KOPT-K1 (cell line): Measurements from ENCODE around the gene CEBPE.

Experiments
- H3K27ac ChIP-seq: fragments of 200-600 bp; sonication (generic); 2 replicates; pipeline ENCODE4 v1.5.1; 2016; ENCODE audit warnings: antibody characterized with exemption, mild to moderate bottlenecking, low read depth, low read length; ENCODE audit not compliant: poor library complexity, severe bottlenecking
- H3K36me3 ChIP-seq: fragments of 200-600 bp; sonication (generic); 2 replicates; pipeline ENCODE4 v1.5.1; 2017; ENCODE audit warnings: antibody characterized with exemption, mild to moderate bottlenecking, low read length, moderate library complexity; ENCODE audit not compliant: insufficient read depth
- H3K9me3 ChIP-seq: fragments of 200-600 bp; sonication (generic); 2 replicates; pipeline ENCODE4 v1.5.1; 2017; ENCODE audit warnings: antibody characterized with exemption, low read length, mild to moderate bottlenecking; ENCODE audit not compliant: insufficient read depth, poor library complexity, severe bottlenecking

Gene CEBPE

DNA sequence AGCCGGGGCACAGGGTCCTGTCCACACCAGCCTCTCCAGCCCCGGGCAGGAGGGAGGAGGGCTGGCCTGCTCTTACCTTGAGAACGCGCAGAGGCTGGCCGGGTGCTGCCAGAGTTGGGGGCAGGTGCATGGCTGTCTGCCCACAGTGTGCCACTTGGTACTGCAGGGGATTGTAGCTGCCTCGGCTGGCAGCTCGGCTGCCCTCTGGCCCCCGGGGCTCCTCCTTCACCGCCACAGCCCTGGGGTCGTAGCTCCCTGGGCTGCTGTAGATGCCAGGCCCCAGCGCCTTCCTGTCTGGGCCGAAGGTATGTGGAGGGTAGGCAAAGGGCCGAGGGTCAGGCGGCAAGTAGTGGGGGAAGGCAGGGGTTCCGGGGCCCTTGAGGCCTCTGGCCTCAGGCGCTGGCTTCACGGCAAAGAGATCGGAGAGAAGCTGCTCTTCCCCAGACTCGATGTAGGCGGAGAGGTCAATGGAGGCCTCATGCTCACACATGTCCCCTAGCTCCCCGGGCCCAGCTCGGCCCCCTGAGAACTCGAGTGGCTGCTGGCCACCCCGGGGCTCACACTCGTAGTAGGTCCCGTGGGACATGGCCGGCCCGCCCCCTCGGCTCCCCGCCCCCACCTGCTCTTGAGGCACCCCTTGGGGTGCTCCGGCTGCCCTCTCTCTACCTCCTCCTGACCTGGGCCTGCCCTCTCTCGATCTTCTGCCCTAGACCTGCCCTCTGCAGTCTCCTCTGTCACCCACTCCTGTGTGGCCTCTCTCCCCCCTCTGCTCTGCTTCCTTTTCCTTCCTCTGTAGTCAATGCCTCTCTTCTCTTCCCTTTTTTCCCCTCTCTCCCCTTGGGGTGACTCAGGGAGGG, at the start of gene CEBPE:
Gene CEBPE, minus strand, starts transcription at position 750 of the 857 bp plus-strand sequence. Its CDS starts 164 bp downstream, at position 586.
- H3K9me3 ChIP-seq, result no peaks in the 10 kb centered on the region
- H3K27ac ChIP-seq, result peak within 1 kb of the TSS; percentile 78
- H3K36me3 ChIP-seq, result no peaks in the 10 kb centered on the region

DNA sequence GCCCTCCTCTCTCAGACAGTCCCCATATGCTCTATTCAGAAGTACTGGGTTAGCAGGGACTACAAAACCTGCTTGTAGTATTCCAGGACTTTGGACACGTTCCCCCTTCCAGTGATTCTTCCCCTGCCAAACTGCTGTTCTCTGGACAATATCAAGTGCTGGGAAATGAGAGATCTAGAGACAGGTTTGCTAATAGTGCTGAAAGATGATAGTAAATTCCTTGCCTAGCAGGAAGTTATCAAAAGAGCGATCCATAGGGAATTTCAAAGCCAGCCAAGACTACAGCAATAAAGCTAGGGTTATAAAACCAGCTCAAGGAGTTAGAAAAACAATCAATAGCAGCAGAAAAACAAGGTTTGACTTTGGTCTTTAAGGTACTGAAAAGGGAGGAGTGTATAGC, 49.2 kb upstream of the CEBPE start:
- no peaks in the 10 kb centered on the region for H3K9me3 ChIP-seq
- H3K27ac ChIP-seq, result no peak overlapping the region
- H3K36me3 ChIP-seq, result no peaks in the 10 kb centered on the region

DNA sequence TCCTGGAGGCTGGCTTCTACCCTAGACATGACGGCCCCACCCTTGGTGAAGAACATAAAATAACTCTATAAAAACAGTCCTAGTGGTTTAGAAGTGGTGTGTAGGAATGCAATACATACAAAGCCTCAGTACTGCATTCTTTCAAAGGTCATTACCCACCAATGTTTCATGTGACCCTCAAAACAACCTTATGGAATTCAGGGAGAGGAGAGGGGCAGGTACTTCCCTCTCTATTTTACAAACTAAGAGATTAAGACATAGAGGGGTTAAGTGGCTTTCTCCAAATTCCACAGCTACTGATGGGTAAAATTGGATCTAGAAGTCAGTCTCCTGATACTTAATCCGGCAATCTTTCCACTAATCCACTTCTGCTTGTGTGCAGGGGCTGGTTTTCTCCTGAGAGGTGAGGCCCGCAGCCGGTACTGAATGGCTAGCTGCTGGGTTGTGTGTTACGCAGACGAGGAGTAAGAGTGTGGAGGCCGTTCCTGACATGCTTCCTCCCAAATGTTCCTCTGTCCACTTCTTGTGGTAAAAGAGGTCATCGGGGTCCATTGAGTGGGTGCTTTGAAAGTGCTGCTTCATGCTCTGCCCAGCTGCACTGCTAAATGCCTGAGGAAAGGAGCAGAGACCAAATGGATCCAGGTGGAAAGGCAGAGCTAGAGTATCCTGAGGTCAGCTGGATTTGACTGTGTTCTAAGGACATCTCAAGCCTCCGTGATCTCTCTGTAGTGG, 48.2 kb upstream of the CEBPE start:
- Histone ChIP-seq H3K27ac (no peak overlapping the region), H3K36me3 (no peaks in the 10 kb centered on the region), H3K9me3 (no peaks in the 10 kb centered on the region)

DNA sequence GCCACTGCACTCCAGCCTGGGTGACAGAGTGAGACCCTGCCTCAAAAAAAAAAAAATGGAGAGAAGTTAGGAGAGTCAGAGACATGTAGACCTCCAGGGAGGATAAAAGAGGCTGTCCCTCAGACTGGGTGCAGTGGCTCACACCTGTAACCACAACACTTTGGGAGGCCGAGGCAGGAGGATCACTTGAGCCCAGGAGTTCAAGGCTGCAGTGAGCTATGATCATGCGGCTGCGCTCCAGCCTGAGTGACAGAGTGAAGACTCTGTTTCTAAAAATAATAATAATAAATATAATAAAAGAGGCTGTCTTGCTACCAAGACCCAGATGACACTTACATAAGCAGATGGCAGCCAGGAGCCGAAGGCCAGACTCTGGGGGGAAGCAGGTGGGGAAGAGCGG, 45.9 kb upstream of the CEBPE start:
- H3K9me3 ChIP-seq, result no peaks in the 10 kb centered on the region
- H3K36me3 ChIP-seq, result no peaks in the 10 kb centered on the region
- no peak overlapping the region for H3K27ac ChIP-seq

DNA sequence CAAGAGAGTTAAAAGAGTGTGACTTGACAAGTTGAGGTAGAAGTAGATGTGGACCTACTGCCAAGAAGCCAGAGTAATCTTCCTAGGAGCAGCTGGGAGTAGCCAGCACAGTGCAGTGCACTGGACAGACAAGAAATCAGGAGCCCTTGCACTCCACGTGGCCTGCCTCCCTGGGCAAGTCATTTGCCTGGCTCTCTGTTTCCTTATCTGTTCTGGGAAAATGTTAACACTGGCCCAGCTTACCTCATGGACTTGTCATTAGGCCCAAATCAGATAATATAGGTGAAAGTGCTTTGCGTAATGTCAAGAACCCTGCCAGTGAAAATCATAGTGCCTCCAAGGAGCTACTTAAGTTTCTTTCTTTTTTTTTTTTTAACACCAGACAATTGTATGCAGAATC, 45.2 kb upstream of the CEBPE start:
- H3K9me3 ChIP-seq, result no peaks in the 10 kb centered on the region
- H3K36me3 ChIP-seq, result no peaks in the 10 kb centered on the region
- no peak overlapping the region for H3K27ac ChIP-seq

DNA sequence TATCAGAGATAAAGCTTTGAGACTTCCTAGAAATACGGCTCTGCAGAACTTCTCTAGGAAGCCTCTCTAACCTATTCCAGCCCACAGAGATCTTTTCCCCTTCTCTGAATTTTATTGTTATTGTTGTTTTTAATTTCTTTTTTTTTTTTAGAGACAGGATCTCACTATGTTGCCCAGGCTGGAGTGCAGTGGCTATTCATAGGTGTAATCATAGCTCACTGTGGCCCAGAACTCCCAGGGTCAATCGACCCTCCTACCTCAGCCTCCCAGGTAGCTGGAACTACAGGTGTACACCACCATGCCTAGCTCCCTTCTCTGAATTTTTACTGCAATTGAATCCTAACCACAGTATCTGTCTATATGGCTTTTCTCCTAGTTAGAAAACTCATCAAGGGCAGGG, 44.8 kb upstream of the CEBPE start:
- no peaks in the 10 kb centered on the region for H3K9me3 ChIP-seq
- H3K36me3 ChIP-seq, result no peaks in the 10 kb centered on the region
- H3K27ac ChIP-seq, result no peak overlapping the region

DNA sequence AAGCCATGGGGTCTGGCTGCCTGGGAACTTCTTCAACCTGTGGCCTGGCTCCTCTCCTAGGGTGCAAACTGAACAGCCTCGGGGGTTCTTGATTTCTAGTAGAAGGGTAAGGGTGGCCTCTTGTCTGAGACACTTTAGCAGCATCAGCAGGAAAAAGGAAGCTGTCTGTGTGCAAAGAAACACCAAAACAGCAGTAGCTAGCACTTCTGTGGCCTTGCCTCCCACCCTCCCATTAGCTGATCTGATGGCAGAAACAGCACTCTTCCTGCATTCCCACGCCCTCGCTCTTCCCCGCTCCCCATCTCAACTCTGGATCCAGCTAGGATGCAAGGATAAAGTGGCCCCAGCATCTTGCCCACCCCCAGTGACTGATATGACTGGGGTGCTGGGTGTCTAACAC, 43.7 kb upstream of the CEBPE start:
- Histone ChIP-seq H3K9me3 (no peaks in the 10 kb centered on the region), H3K36me3 (no peaks in the 10 kb centered on the region), H3K27ac (no peak overlapping the region)

DNA sequence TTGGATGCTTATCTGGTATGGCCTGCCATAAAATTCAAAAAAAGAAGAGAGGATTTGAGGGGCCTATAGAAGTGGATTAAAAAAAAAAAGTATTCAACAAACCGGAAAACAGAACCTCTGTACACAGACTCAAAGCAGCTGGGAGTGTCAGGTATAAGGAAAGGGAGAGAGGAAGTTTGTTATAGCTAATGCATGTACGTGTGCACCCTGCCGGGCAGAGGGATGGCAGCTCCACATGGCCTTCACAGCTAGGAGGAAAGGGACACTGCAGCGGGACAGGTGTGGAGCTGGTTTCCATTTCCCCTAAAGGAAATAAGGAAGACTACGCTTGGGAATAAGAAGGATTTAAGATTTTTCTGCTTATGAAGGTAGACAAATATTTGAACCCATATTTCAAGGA, 43.0 kb upstream of the CEBPE start:
- Histone ChIP-seq H3K27ac (no peak overlapping the region), H3K36me3 (no peaks in the 10 kb centered on the region), H3K9me3 (no peaks in the 10 kb centered on the region)

DNA sequence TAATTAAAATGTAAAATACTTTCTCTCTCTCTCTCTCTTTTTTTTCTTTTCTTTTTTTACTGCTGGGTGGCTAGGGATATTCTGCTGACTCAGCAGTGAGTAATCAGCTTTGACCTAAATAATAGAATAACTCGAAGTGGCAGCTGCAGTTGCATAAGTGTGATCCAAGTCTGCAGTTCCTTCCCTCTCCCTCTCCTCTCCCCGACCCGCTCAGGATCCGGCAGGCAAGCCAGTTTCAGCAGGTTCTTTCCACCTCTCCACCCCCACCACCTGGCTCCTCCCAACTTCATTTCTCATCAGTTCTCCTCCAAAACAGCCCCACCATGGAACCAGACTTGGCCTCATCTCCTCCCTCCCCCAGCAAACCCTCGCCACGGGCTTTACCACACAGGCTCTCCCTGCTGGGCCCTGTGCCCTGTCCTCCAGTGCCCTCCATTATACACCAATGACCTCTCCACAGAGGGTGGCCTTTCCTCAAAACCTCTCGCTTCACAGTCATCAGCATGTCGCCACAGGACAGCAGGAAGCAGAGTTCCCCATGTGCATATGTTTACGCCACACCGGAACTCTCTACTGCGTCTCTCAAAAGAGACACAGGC, 42.0 kb upstream of the CEBPE start:
- H3K9me3 ChIP-seq, result no peaks in the 10 kb centered on the region
- H3K36me3 ChIP-seq, result no peaks in the 10 kb centered on the region
- no peak overlapping the region for H3K27ac ChIP-seq

DNA sequence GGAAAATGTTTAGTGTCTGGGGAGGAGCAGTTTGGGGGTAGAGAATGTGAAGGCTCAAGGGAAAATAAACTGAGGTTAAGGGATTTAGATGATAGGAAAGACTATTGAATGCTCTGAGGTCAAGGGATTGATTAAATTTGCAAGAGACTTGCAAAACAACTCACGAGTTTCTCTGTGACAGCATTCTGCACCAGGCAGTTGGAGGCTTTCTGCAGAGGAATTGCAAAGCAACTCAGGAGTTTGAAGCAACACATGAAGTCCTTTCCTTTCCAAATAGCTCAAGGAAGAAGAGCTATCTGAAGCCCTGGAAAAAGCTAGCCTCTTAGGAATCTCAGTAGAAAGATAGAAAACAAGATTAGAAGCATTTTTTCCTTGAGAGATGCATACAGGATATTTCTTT, 40.5 kb upstream of the CEBPE start:
- no peaks in the 10 kb centered on the region for H3K36me3 ChIP-seq
- no peak overlapping the region for H3K27ac ChIP-seq
- no peaks in the 10 kb centered on the region for H3K9me3 ChIP-seq

DNA sequence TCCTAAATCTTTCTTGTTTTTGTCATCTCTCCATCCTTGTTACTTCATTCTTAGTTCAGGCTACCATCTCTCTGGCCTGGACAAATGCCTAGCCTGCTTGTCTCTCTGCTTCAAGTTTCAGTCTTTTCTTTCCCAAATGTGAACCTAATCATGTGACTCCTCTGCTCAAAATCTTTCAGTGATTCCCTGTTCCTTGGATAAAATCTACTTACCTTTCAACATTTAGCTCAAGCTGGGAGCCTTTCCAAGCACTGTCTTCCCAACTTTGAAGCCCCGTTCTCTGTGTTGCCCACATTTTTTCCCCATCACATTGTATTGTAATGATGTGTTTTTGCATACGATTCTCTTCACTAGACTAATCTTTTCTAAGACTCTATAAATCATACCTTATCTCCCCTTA, 39.7 kb upstream of the CEBPE start:
- no peaks in the 10 kb centered on the region for H3K9me3 ChIP-seq
- H3K27ac ChIP-seq, result no peak overlapping the region
- H3K36me3 ChIP-seq, result no peaks in the 10 kb centered on the region

DNA sequence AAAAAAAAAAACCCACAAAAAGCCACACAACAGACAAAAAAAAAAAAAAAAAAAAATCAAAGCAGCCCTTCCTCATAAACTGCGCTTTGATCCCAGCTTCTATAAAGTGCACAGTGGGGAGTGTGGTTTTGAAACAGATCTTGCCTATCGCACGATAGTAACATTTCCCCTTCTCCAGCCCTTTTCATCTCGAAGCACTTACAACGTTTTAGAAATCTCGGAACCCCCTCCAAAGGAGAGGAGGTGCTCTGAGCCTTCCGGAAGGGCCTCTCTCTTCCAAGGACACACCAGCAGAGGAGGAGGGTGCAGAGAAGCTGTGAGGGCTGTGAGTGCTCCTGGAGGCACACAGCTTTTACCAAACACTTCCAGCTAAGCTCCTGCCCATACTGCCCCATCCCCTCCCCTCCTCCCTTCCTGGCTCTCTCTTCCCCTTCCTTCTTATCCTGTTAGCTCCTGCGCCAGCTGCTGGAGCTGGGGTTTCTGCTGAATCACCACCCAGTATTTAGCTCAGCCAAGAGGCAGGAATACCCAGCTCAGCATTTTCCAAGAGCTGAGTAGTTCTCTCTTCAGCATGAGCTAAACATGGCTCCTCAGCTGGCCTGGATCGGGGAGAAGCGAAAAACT, 36.0 kb upstream of the CEBPE start:
- no peak overlapping the region for H3K27ac ChIP-seq
- no peaks in the 10 kb centered on the region for H3K9me3 ChIP-seq
- H3K36me3 ChIP-seq, result no peaks in the 10 kb centered on the region

DNA sequence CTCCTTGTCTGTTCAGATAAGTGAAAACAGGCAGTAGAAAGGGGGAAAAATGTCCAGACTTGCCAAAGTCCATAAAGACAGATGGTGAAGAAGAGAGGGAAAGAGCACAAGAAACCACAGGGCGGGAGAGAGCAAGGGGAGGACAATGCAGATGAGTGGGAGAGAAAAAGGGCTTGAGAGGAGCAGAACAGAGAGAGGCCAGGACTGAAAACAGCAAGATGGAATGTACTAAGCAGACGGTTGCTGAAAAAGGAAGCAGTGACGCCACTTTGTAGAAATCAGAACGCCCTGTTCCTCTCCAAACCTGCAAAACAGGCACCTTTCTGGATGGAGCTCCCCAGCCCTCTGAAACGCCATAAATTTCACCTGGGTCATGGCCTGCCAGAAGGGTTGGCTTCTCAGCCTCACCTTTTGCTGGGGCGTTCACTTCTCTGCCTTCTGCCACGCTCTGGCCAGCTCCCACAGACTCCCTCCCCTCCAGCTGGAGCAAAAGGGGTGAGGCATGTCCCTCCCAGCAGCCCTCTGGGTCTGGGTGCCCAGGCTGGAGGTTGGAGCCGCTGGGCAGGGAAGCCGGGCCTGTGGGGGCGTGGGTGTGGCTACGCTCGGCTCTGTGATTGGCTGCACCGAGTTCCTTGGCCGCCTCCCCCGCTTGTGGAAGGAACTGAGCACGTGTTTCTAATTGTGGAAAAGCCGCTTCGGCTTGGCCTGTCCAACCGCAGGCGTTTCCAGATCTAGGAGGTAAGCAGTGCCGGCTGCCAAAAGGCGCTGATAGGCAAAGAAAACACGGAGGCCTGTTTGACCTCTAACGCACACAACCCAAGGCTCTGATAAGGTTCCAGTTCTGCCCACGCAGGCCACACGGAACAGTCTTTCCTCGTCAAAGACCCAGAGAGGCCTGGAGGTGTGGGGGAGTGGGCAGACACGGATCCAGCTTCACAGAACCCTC, 35.1 kb upstream of the CEBPE start:
- no peaks in the 10 kb centered on the region for H3K9me3 ChIP-seq
- no peaks in the 10 kb centered on the region for H3K36me3 ChIP-seq
- no peak overlapping the region for H3K27ac ChIP-seq

DNA sequence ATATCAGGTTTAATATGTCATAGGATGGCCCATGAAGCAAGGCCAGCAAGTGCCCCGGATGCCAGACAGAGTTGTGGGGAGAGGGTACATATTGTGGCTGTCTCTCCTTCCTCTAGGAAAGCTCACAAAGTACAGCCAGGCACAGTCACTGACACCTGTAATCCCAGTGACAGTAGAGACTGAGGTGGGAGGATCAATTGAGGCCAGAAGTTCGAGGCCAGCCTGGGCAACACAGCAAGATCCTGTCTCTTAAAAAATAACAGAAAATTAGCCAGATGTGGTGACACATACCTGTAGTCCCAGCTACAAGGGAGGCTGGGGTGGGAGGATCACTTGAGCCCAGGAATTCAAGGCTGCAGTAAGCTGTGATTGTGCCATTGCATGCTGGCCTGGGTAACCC, 32.3 kb upstream of the CEBPE start:
- H3K27ac ChIP-seq, result no peak overlapping the region
- H3K36me3 ChIP-seq, result no peaks in the 10 kb centered on the region
- no peaks in the 10 kb centered on the region for H3K9me3 ChIP-seq
